Vagina (tissue), 2 donors: ENCODE measurements around the gene SLF2.

Experiments used
- CTCF ChIP-seq, 3 experiments: fragments of 450-650 bp in 2 of 3; fragments of 200-600 bp in 1 of 3; sonication (generic) in 1 of 3; IDR thresholded peaks; one replicate each; pipeline ENCODE4 v1.5.1; 2017 to 2019; ENCODE audit warnings: antibody characterized with exemption in 3 of 3, mild to moderate bottlenecking in 2 of 3, moderate library complexity in 2 of 3
- POLR2A ChIP-seq, 2 donors: fragments of 450-650 bp; IDR thresholded peaks; one replicate each; pipeline ENCODE4 v1.6.1; 2017; ENCODE audit warnings: antibody characterized with exemption in 2 of 2, mild to moderate bottlenecking in 2 of 2, moderate library complexity in 2 of 2
- POLR2AphosphoS5 ChIP-seq, 2 donors: sonication (generic); formaldehyde crosslinking; IDR thresholded peaks; one replicate each; pipeline ENCODE4 v1.9.0; 2017; ENCODE audit warnings: antibody characterized with exemption in 2 of 2, mild to moderate bottlenecking in 2 of 2, low read depth in 1 of 2; ENCODE audit not compliant: insufficient read depth in 1 of 2

- TF ChIP-seq CTCF (IDR thresholded peaks at IDR 0.05) (no peak), POLR2AphosphoS5 (IDR thresholded peaks at IDR 0.05; ENCODE audit: insufficient read depth in 1 of 2, low read depth in 1 of 2) (no peak), POLR2A (IDR thresholded peaks at IDR 0.05) (no peak)
Measured at GRCh38 chr10:100979791-100980272, 67.1 kb downstream of the SLF2 start.
